WERI-Rb-1 (cell line): ENCODE measurements around the gene INTS4.
"Not testable (repeated sequence)": the region's sequence is repeated elsewhere in the genome, so short reads cannot be mapped to it uniquely, and the experiment has no call there.

Experiments used
- DNase-seq: peaks from one replicate; pipeline ENCODE4 v3.0.0-alpha.2; 2020
- H3K27ac ChIP-seq: fragments of 250-450 bp; sonication (Bioruptor Pico); 2 replicates; pipeline ENCODE4 v1.5.1; 2020; ENCODE audit warnings: mild to moderate bottlenecking, moderate library complexity
- H3K27me3 ChIP-seq: fragments of 250-450 bp; sonication (Bioruptor Pico); 2 replicates; pipeline ENCODE4 v1.5.1; 2021; ENCODE audit warnings: mild to moderate bottlenecking, low read depth, moderate library complexity; ENCODE audit not compliant: insufficient read depth, severe bottlenecking
- H3K36me3 ChIP-seq: fragments of 250-450 bp; sonication (Bioruptor Pico); 2 replicates; pipeline ENCODE4 v1.5.1; 2020; ENCODE audit warnings: mild to moderate bottlenecking, moderate library complexity
- H3K4me3 ChIP-seq: 2 replicates; pipeline ENCODE4 v1.5.1; 2011; ENCODE audit warnings: low read depth, mild to moderate bottlenecking, control low read depth, low read length
- H3K9me3 ChIP-seq: fragments of 250-450 bp; sonication (Bioruptor Pico); 2 replicates; pipeline ENCODE4 v1.5.1; 2021; ENCODE audit warnings: mild to moderate bottlenecking, moderate library complexity; ENCODE audit not compliant: severe bottlenecking
- TF ChIP-seq, protein P1 (sequence below): IDR thresholded peaks from 2 replicates; pipeline ENCODE4 v1.5.1; 2011; ENCODE audit warnings: low read depth, mild to moderate bottlenecking, control low read depth, inconsistent platforms, low read length

The INTS4 gene

DNA sequence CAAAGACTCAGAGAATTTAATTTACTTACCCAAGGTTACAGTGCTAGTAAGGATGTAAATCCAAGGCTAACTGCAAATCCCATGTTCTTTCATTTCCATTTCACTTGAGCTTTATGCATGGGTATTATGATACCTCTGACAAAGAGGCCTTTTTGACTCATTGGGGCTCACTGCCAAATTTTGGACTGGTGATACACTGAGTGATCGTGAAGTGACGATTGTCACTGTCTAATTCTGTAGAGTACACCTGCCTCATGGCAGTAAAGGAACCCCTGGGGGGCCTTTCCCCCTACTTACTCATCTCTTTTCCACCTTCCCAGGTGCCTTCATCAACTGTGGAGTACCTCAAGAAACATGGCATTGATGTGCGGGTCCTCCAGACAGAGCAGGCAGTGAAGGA is 122.6 kb downstream of the INTS4 start:
- H3K4me3 ChIP-seq, result no peak overlapping the region
- DNase-seq, result no peak
- H3K27me3 ChIP-seq, result no peaks in the 10 kb centered on the region
- H3K36me3 ChIP-seq, result peaks cover 26% of the 10 kb centered on the region
- TF ChIP-seq, protein P1, sequence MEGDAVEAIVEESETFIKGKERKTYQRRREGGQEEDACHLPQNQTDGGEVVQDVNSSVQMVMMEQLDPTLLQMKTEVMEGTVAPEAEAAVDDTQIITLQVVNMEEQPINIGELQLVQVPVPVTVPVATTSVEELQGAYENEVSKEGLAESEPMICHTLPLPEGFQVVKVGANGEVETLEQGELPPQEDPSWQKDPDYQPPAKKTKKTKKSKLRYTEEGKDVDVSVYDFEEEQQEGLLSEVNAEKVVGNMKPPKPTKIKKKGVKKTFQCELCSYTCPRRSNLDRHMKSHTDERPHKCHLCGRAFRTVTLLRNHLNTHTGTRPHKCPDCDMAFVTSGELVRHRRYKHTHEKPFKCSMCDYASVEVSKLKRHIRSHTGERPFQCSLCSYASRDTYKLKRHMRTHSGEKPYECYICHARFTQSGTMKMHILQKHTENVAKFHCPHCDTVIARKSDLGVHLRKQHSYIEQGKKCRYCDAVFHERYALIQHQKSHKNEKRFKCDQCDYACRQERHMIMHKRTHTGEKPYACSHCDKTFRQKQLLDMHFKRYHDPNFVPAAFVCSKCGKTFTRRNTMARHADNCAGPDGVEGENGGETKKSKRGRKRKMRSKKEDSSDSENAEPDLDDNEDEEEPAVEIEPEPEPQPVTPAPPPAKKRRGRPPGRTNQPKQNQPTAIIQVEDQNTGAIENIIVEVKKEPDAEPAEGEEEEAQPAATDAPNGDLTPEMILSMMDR, result no peak
- no peak overlapping the region for H3K27ac ChIP-seq
- H3K9me3 ChIP-seq, result no peaks in the 10 kb centered on the region

DNA sequence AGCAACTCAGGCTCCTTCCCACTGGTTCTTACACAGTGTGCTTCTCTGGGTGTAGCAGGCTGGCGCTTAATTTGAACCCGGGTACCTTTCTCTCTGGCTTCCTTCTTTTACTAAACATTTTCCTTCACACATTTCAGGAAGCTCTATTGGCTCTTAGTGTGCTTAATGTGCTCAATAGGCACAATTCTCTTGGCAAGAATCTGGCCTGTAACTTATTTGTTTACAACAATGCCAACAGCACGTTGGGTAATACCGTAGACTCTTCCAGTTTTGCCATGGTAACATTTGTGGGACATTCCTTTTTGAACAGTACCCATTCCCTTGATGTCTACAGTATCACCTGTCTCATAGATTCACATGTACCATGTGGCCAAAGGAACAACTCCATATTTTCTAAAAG is 125.7 kb downstream of the INTS4 start:
- peaks cover 21% of the 10 kb centered on the region for H3K36me3 ChIP-seq
- TF ChIP-seq, protein P1, result no peak
- no peaks in the 10 kb centered on the region for H3K27me3 ChIP-seq
- H3K27ac ChIP-seq, result no peak overlapping the region
- no peaks in the 10 kb centered on the region for H3K9me3 ChIP-seq
- DNase-seq, result no peak
- H3K4me3 ChIP-seq, result no peak overlapping the region

DNA sequence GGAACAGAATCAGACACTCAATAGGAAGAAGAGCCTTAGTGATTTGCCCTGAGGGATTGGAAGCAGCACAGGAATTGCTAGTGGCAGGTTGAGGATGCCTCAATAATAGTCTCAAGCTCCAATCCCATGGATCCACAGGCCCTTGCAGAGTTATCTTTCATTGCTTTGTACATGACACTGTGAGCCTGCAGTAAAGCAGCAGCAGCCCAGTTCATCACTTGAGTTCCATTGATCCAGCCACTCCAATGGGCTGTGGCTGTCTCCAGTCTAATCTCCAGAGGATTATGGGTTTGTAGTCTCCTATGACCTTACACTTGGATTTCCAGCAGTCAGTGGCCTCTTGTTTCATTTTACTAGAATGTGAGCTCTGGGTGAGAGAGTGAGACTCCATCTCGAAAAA is 128.1 kb downstream of the INTS4 start:
- peaks cover 15% of the 10 kb centered on the region for H3K36me3 ChIP-seq
- H3K27me3 ChIP-seq, result no peaks in the 10 kb centered on the region
- no peaks in the 10 kb centered on the region for H3K9me3 ChIP-seq
- TF ChIP-seq, protein P1, result no peak
- H3K27ac ChIP-seq, result peak overlapping the region; percentile 4
- H3K4me3 ChIP-seq, result no peak overlapping the region
- peak; percentile 60 for DNase-seq

DNA sequence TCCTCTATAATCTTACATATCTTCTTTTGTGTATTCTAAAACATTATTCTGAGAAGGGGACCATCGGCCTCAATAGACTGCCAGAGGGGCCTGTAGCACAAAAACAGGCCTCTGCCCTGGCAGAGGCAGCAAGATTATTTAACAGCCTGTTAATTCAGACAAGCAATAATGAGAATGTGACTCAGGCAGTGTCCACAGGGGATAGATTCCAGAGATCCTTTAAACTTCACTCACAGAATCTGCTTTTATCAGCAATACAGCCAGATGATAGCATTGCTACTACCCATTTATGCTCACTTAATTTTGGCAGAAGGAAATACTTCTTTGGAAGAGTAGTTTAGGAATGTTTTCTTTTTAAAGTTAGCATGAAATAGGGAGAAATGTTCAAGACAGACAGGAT is 128.7 kb downstream of the INTS4 start:
- TF ChIP-seq, protein P1, result no peak
- peaks cover 12% of the 10 kb centered on the region for H3K36me3 ChIP-seq
- no peak overlapping the region for H3K4me3 ChIP-seq
- DNase-seq, result no peak
- H3K9me3 ChIP-seq, result no peaks in the 10 kb centered on the region
- H3K27me3 ChIP-seq, result no peaks in the 10 kb centered on the region
- peak overlapping the region; percentile 4 for H3K27ac ChIP-seq

DNA sequence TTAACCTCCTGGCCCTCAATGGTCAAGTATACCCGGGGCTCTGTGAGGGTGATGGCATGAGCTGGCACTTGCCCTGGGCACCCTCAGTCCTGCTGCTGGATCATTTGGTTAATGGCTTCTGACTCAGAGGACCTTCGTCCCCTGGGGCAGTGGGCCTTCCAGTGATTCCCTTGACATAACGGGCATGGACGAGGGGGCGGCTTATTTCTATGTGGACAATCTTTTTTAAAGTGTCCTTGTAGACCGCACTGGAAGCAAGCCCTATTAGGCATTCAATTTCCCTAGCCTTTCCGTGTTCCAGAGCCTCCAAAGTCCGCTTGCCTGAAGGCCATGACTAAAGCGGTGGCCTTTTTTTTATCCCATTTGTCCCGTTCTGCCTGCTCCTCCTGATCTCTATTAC is 133.0 kb downstream of the INTS4 start:
- not testable (repeated sequence) for DNase-seq, H3K4me3 ChIP-seq, H3K36me3 ChIP-seq, H3K27me3 ChIP-seq, H3K9me3 ChIP-seq, H3K27ac ChIP-seq

DNA sequence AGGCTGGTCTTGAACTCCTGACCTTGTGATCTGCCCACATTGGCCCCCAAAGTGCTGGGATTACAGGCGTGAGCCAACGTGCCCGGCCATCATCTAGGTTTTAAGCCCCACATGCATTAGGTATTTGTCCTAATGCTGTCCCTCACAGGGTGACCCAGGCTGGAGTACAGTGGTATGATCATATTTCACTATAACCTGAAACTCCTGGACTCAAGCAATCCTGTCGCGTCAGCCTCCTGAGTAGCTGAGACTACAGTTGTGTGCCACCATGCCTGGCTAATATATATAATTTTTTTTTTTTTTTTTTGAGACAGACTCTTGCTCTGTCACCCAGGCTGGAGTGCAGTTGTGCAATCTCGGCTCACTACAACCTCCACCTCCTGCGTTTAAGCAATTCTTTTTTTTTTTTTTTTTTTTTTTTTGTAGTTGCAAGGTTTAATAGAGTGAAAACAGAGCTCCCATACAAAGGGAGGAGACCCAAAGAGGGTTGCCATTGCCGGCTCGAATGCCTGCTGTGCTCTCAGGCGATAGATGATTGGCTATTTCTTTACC is 136.5 kb downstream of the INTS4 start:
- not testable (repeated sequence) for DNase-seq, H3K4me3 ChIP-seq, H3K27ac ChIP-seq, H3K9me3 ChIP-seq, H3K27me3 ChIP-seq
- H3K36me3 ChIP-seq, result peaks cover 24% of the 10 kb centered on the region

DNA sequence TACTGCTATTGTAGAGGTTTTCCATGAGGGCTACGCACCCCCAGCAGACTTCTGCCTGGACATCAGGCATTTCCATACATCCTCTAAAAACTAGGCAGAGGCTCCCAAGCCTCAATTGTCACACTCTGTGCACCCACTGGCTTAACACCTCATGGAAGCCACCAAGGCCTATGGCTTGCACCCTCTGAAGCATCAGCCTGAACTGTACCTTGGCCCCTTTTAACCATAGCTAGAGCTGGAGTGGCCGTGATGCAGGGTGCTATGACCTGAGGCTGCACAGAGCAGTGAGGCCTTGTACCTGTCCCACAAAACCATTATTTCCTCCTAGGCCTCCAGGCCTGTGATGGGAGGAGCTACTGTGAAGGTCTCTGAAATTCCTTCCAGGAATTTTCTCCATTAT is 139.6 kb downstream of the INTS4 start:
- H3K27ac ChIP-seq, result no peak overlapping the region
- H3K4me3 ChIP-seq, result no peak overlapping the region
- TF ChIP-seq, protein P1, result no peak
- no peaks in the 10 kb centered on the region for H3K27me3 ChIP-seq
- peaks cover 6% of the 10 kb centered on the region for H3K9me3 ChIP-seq
- H3K36me3 ChIP-seq, result peaks cover 28% of the 10 kb centered on the region
- no peak for DNase-seq
